Coronary artery (tissue), 2 donors: ENCODE data around the gene ZNF17.

Experiments used
- DNase-seq: peaks from one replicate; pipeline ENCODE4 v3.0.0-alpha.2; 2017; ENCODE audit warnings: low spot score
- H3K27ac ChIP-seq, 2 donors: fragments of 200-600 bp; sonication (generic); one replicate each; pipeline ENCODE4 v1.5.1; 2016 to 2019
- H3K4me3 ChIP-seq: fragments of 200-600 bp; sonication (generic); 2 replicates; pipeline ENCODE4 v1.5.1; 2016; ENCODE audit warnings: mild to moderate bottlenecking, moderate library complexity
- CTCF ChIP-seq: fragments of 200-600 bp; sonication (generic); IDR thresholded peaks from one replicate; pipeline ENCODE4 v1.5.1; 2019; ENCODE audit warnings: antibody characterized with exemption

ZNF17 gene

GRCh38 chr19:57395710-57396109 is 15.3 kb upstream of the ZNF17 start:
- DNase-seq, result no peak
- Histone ChIP-seq H3K27ac (no peak overlapping the region), H3K4me3 (no peak overlapping the region)
- no peak for TF ChIP-seq CTCF

- peak overlapping the region; percentile 14 for H3K4me3 ChIP-seq
- no peak for TF ChIP-seq CTCF
Observed at GRCh38 chr19:57398868-57399267, 12.1 kb upstream of the ZNF17 start.

GRCh38 chr19:57403737-57404563 is 7.0 kb upstream of the ZNF17 start:
- Histone ChIP-seq H3K27ac (no peak overlapping the region), H3K4me3 (no peak overlapping the region)
- no peak for TF ChIP-seq CTCF
- DNase-seq, result no peak

More at GRCh38 chr19:57398868-57399267, 12.1 kb upstream of the ZNF17 start:
- no peak overlapping the region for H3K27ac ChIP-seq
- no peak for DNase-seq

GRCh38 chr19:57406516-57407123 is 4.3 kb upstream of the ZNF17 start:
- peak; percentile 20 for TF ChIP-seq CTCF
- no peak overlapping the region for H3K27ac ChIP-seq
- no peak overlapping the region for H3K4me3 ChIP-seq
- no peak for DNase-seq

GRCh38 chr19:57419439-57419838 is 8.5 kb downstream of the ZNF17 start:
- no peak overlapping the region for H3K4me3 ChIP-seq

GRCh38 chr19:57421037-57421436 is 10.1 kb downstream of the ZNF17 start:
- Histone ChIP-seq H3K4me3 (no peak overlapping the region), H3K27ac (no peak overlapping the region)
- no peak for DNase-seq
- no peak for TF ChIP-seq CTCF

More at GRCh38 chr19:57419439-57419838, 8.5 kb downstream of the ZNF17 start:
- no peak overlapping the region for H3K27ac ChIP-seq
- no peak for DNase-seq
- TF ChIP-seq CTCF, result no peak
